HEK293 (cell line): Measurements from ENCODE around the gene CDK9.

Source experiments
- ATF2 ChIP-seq: fragments of 450-650 bp; formaldehyde crosslinking; IDR thresholded peaks from 2 replicates; pipeline ENCODE4 v1.5.1; 2016; ENCODE audit warnings: missing biosample characterization, missing genetic modification characterization, low read depth
- CTCF ChIP-seq: fragments of 450-650 bp; formaldehyde crosslinking; IDR thresholded peaks from 2 replicates; pipeline ENCODE4 v1.5.1; 2016; ENCODE audit warnings: missing biosample characterization, missing genetic modification characterization
- REST ChIP-seq: fragments of 450-650 bp; formaldehyde crosslinking; IDR thresholded peaks from 2 replicates; pipeline ENCODE4 v1.5.1; 2016; ENCODE audit warnings: missing biosample characterization, missing genetic modification characterization
- SP2 ChIP-seq: fragments of 450-650 bp; formaldehyde crosslinking; IDR thresholded peaks from 2 replicates; pipeline ENCODE4 v1.5.1; 2016; ENCODE audit warnings: missing biosample characterization, missing genetic modification characterization
- ZEB2 ChIP-seq: fragments of 450-650 bp; formaldehyde crosslinking; IDR thresholded peaks from 2 replicates; pipeline ENCODE4 v1.5.1; 2016; ENCODE audit warnings: missing biosample characterization, missing genetic modification characterization
- ZNF121 ChIP-seq: fragments of 450-650 bp; formaldehyde crosslinking; IDR thresholded peaks from 2 replicates; pipeline ENCODE4 v1.5.1; 2016; ENCODE audit warnings: missing biosample characterization, missing genetic modification characterization
- ZNF133 ChIP-seq: fragments of 450-650 bp; formaldehyde crosslinking; IDR thresholded peaks from 2 replicates; pipeline ENCODE4 v1.5.1; 2016; ENCODE audit warnings: missing biosample characterization, missing genetic modification characterization
- ZNF16 ChIP-seq: fragments of 450-650 bp; formaldehyde crosslinking; IDR thresholded peaks from 2 replicates; pipeline ENCODE4 v1.5.1; 2016; ENCODE audit warnings: low read depth, missing biosample characterization, missing genetic modification characterization
- ZNF2 ChIP-seq: fragments of 450-650 bp; formaldehyde crosslinking; IDR thresholded peaks from 2 replicates; pipeline ENCODE4 v1.5.1; 2016; ENCODE audit warnings: missing biosample characterization, missing genetic modification characterization
- ZNF211 ChIP-seq: fragments of 450-650 bp; formaldehyde crosslinking; IDR thresholded peaks from 2 replicates; pipeline ENCODE4 v1.5.1; 2016; ENCODE audit warnings: low read depth, missing biosample characterization, missing genetic modification characterization
- ZNF26 ChIP-seq: fragments of 450-650 bp; formaldehyde crosslinking; IDR thresholded peaks from 2 replicates; pipeline ENCODE4 v1.5.1; 2016; ENCODE audit warnings: missing biosample characterization, missing genetic modification characterization
- ZNF280D ChIP-seq: fragments of 450-650 bp; formaldehyde crosslinking; IDR thresholded peaks from 2 replicates; pipeline ENCODE4 v1.5.1; 2016; ENCODE audit warnings: missing biosample characterization, missing genetic modification characterization
- ZNF692 ChIP-seq: fragments of 450-650 bp; formaldehyde crosslinking; IDR thresholded peaks from 2 replicates; pipeline ENCODE4 v1.5.1; 2016; ENCODE audit warnings: missing biosample characterization, missing genetic modification characterization
- ZNF792 ChIP-seq: fragments of 450-650 bp; formaldehyde crosslinking; IDR thresholded peaks from 2 replicates; pipeline ENCODE4 v1.5.1; 2016; ENCODE audit warnings: missing biosample characterization, missing genetic modification characterization

- TF ChIP-seq ZNF792 (tag by site-specific recombination): no peak
- no peak for TF ChIP-seq CTCF (tag by site-specific recombination)
- no peak for TF ChIP-seq SP2 (tag by site-specific recombination)
- TF ChIP-seq ZNF121 (tag by site-specific recombination): no peak
- TF ChIP-seq ZNF26 (tag by site-specific recombination): no peak
- no peak for TF ChIP-seq ATF2 (tag by site-specific recombination)
- no peak for TF ChIP-seq REST
- no peak for TF ChIP-seq ZNF16 (tag by site-specific recombination)
- TF ChIP-seq ZNF211 (tag by site-specific recombination): no peak
- no peak for TF ChIP-seq ZEB2
- TF ChIP-seq ZNF133 (tag by site-specific recombination): no peak
- TF ChIP-seq ZNF692 (tag by site-specific recombination): no peak
- TF ChIP-seq ZNF280D: no peak
- TF ChIP-seq ZNF2 (tag by site-specific recombination): no peak
Measured at GRCh38 chr9:127837346-127837745, 51.5 kb downstream of the CDK9 start.
